Lower leg skin (tissue), 3 donors: Measurements from ENCODE around the gene CYFIP2.

Experiments used
- POLR2A ChIP-seq, 2 donors: fragments of 450-650 bp; IDR thresholded peaks; one replicate each; pipeline ENCODE4 v1.6.1; 2016 to 2017; ENCODE audit warnings: antibody characterized with exemption in 2 of 2, mild to moderate bottlenecking in 1 of 2, moderate library complexity in 1 of 2
- TF ChIP-seq, protein P1 (sequence below), 3 donors: fragments of 450-650 bp; IDR thresholded peaks; one replicate each; pipeline ENCODE4 v1.5.1; 2016; ENCODE audit warnings: antibody characterized with exemption in 3 of 3, mild to moderate bottlenecking in 3 of 3, moderate library complexity in 2 of 3

DNA sequence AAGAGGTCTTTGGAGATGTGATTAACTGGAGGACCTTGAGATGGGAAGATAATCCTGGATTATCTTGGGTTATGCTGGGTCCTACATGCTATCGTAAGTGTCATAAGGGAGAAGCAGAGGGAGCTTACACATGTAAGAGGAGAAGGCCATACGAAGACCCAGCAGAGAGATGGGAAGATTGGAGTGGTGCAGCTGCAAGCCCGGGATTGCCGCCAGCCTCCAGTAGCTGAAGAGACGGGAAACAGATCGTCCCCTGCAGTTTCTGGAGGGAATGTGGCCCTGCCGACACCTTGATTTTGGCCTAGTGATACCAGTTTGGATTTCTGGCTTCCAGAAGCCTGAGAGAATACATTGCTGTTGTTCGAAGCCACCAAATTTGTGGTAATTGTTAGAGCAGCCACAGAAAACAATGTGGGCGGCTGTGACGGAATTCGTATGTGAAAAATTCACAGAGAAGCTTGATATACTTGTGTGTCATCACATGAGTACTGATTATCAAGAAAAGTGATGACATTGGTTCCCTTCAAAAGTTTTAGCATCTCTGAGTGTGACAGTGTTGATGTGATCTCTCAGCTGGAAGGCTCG lies 86.9 kb downstream of the CYFIP2 start:
- TF ChIP-seq, protein P1, sequence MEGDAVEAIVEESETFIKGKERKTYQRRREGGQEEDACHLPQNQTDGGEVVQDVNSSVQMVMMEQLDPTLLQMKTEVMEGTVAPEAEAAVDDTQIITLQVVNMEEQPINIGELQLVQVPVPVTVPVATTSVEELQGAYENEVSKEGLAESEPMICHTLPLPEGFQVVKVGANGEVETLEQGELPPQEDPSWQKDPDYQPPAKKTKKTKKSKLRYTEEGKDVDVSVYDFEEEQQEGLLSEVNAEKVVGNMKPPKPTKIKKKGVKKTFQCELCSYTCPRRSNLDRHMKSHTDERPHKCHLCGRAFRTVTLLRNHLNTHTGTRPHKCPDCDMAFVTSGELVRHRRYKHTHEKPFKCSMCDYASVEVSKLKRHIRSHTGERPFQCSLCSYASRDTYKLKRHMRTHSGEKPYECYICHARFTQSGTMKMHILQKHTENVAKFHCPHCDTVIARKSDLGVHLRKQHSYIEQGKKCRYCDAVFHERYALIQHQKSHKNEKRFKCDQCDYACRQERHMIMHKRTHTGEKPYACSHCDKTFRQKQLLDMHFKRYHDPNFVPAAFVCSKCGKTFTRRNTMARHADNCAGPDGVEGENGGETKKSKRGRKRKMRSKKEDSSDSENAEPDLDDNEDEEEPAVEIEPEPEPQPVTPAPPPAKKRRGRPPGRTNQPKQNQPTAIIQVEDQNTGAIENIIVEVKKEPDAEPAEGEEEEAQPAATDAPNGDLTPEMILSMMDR (IDR thresholded peaks at IDR 0.05), result no peak
- no peak for TF ChIP-seq POLR2A (IDR thresholded peaks at IDR 0.05)
